H9 (cell line): ENCODE measurements around the gene MYO18B. TPM values are rescaled to one million over a fixed set of nuclear protein-coding genes. Genes with fewer than 3 reads are reported as not detected.

Experiments
- DNase-seq: peaks from one replicate; pipeline ENCODE4 v3.0.0-alpha.2; 2017
- H2AFZ ChIP-seq: one replicate; pipeline ENCODE4 v1.6.1; 2013; ENCODE audit warnings: mild to moderate bottlenecking, low read length, control low read depth, moderate library complexity
- H2AK5ac ChIP-seq: 2 replicates; pipeline ENCODE4 v1.6.1; 2013; ENCODE audit warnings: low read length, control low read depth, mixed read lengths; ENCODE audit not compliant: insufficient read length
- H2BK120ac ChIP-seq: one replicate; pipeline ENCODE4 v1.6.1; 2013; ENCODE audit warnings: low read depth, mild to moderate bottlenecking, low read length, control low read depth, inconsistent platforms; ENCODE audit not compliant: poor library complexity, severe bottlenecking
- H2BK12ac ChIP-seq: 2 replicates; pipeline ENCODE4 v1.6.1; 2013; ENCODE audit warnings: low read length, control low read depth, mixed read lengths, low read depth; ENCODE audit not compliant: insufficient read length
- H2BK15ac ChIP-seq: 2 replicates; pipeline ENCODE4 v1.6.1; 2013; ENCODE audit warnings: low read depth, low read length, control low read depth
- H2BK20ac ChIP-seq: one replicate; pipeline ENCODE4 v1.6.1; 2013; ENCODE audit warnings: low read depth, mild to moderate bottlenecking, low read length, control low read depth, inconsistent platforms; ENCODE audit not compliant: poor library complexity, severe bottlenecking
- H2BK5ac ChIP-seq: 2 replicates; pipeline ENCODE4 v1.6.1; 2013; ENCODE audit warnings: low read length, control low read depth, mixed read lengths; ENCODE audit not compliant: insufficient read length
- H3K14ac ChIP-seq: 2 replicates; pipeline ENCODE4 v1.6.1; 2013; ENCODE audit warnings: low read length, control low read depth; ENCODE audit not compliant: insufficient read depth
- H3K18ac ChIP-seq: 2 replicates; pipeline ENCODE4 v1.6.1; 2013; ENCODE audit warnings: low read depth, mild to moderate bottlenecking, mixed read lengths, low read length, control low read depth; ENCODE audit not compliant: insufficient read length
- H3K23ac ChIP-seq: 2 replicates; pipeline ENCODE4 v1.6.1; 2013; ENCODE audit warnings: low read length, control low read depth, mixed read lengths, low read depth; ENCODE audit not compliant: insufficient read length
- H3K23me2 ChIP-seq: 2 replicates; pipeline ENCODE4 v1.6.1; 2013; ENCODE audit warnings: low read depth, mild to moderate bottlenecking, mixed read lengths, low read length, control low read depth; ENCODE audit not compliant: insufficient read length, poor library complexity, severe bottlenecking
- H3K27ac ChIP-seq: 2 replicates; pipeline ENCODE4 v1.5.1; 2013; ENCODE audit warnings: low read length, control low read depth, mixed read lengths, low read depth; ENCODE audit not compliant: insufficient read length
- H3K27me3 ChIP-seq: 2 replicates; pipeline ENCODE4 v1.6.1; 2013; ENCODE audit warnings: low read length, control low read depth, inconsistent platforms; ENCODE audit not compliant: insufficient read depth
- H3K4ac ChIP-seq: 2 replicates; pipeline ENCODE4 v1.6.1; 2013; ENCODE audit warnings: low read depth, mild to moderate bottlenecking, control low read depth, inconsistent platforms, low read length, moderate library complexity
- H3K4me1 ChIP-seq: 2 replicates; pipeline ENCODE4 v1.6.1; 2013; ENCODE audit warnings: low read length, control low read depth, inconsistent platforms; ENCODE audit not compliant: insufficient read depth
- H3K4me2 ChIP-seq: 2 replicates; pipeline ENCODE4 v1.6.1; 2013; ENCODE audit warnings: low read length, control low read depth, mixed read lengths; ENCODE audit not compliant: insufficient read length, insufficient read depth
- H3K56ac ChIP-seq: 2 replicates; pipeline ENCODE4 v1.6.1; 2013; ENCODE audit warnings: low read depth, mild to moderate bottlenecking, mixed read lengths, low read length, control low read depth; ENCODE audit not compliant: insufficient read length
- H3K79me1 ChIP-seq: 2 replicates; pipeline ENCODE4 v1.6.1; 2013; ENCODE audit warnings: low read depth, mild to moderate bottlenecking, moderate library complexity, low read length, control low read depth, inconsistent platforms; ENCODE audit not compliant: insufficient read depth, poor library complexity, severe bottlenecking
- H3K79me2 ChIP-seq: 2 replicates; pipeline ENCODE4 v1.6.1; 2013; ENCODE audit warnings: low read length, control low read depth, inconsistent platforms; ENCODE audit not compliant: insufficient read depth
- H3K9ac ChIP-seq: 2 replicates; pipeline ENCODE4 v1.6.1; 2013; ENCODE audit warnings: low read length, control low read depth, mixed read lengths; ENCODE audit not compliant: insufficient read length; ENCODE audit errors: extremely low read depth
- H3K9me3 ChIP-seq: one replicate; pipeline ENCODE4 v1.6.1; 2013; ENCODE audit warnings: low read depth, low read length, inconsistent platforms; ENCODE audit not compliant: control insufficient read depth
- H3T11ph ChIP-seq: one replicate; pipeline ENCODE4 v1.6.1; 2013; ENCODE audit warnings: mild to moderate bottlenecking, low read length, control low read depth, inconsistent platforms
- H4K20me1 ChIP-seq: one replicate; pipeline ENCODE4 v1.6.1; 2013; ENCODE audit not compliant: control insufficient read depth, insufficient read length, insufficient read depth
- H4K5ac ChIP-seq: 2 replicates; pipeline ENCODE4 v1.6.1; 2013; ENCODE audit warnings: low read depth, mild to moderate bottlenecking, mixed read lengths, low read length, control low read depth; ENCODE audit not compliant: insufficient read length
- H4K8ac ChIP-seq: replicated peaks from 2 replicates; pipeline ENCODE4 v1.6.1; 2013; ENCODE audit warnings: low read length, control low read depth, mixed read lengths, low read depth; ENCODE audit not compliant: insufficient read length
- H4K91ac ChIP-seq: 2 replicates; pipeline ENCODE4 v1.6.1; 2013; ENCODE audit warnings: low read depth, mild to moderate bottlenecking, moderate library complexity, mixed read lengths, low read length, control low read depth; ENCODE audit not compliant: insufficient read length
- H3K27ac Mint-ChIP-seq, 3 experiments: 2 replicates in 2 of 3; 3 replicates in 1 of 3; pipeline ENCODE4 v1.8.0; 2020 to 2021; ENCODE audit warnings: mixed read lengths in 3 of 3, mild to moderate bottlenecking in 1 of 3, moderate library complexity in 1 of 3
- H3K27me3 Mint-ChIP-seq: 2 replicates; pipeline ENCODE4 v1.8.0; 2021; ENCODE audit warnings: low read depth, mild to moderate bottlenecking, moderate library complexity, mixed read lengths
- H3K36me3 Mint-ChIP-seq, 3 experiments: 2 replicates in 2 of 3; 3 replicates in 1 of 3; pipeline ENCODE4 v1.8.0; 2020 to 2021; ENCODE audit warnings: low read depth in 3 of 3, mixed read lengths in 3 of 3; ENCODE audit not compliant: insufficient read depth in 1 of 3
- H3K4me1 Mint-ChIP-seq, 2 experiments: 2 replicates each; pipeline ENCODE4 v1.8.0; 2020; ENCODE audit warnings: mixed read lengths in 2 of 2
- H3K4me3 Mint-ChIP-seq, 2 experiments: 2 replicates in 1 of 2; 3 replicates in 1 of 2; pipeline ENCODE4 v1.8.0; 2020 to 2021; ENCODE audit warnings: mild to moderate bottlenecking in 2 of 2, mixed read lengths in 2 of 2, moderate library complexity in 1 of 2
- H3K9me3 Mint-ChIP-seq, 2 experiments: 2 replicates in 1 of 2; 3 replicates in 1 of 2; pipeline ENCODE4 v1.8.0; 2020; ENCODE audit warnings: mild to moderate bottlenecking in 2 of 2, mixed read lengths in 2 of 2, moderate library complexity in 1 of 2
- CTCF ChIP-seq: fragments of 200-600 bp; sonication (generic); conservative IDR thresholded peaks from 3 replicates; pipeline ENCODE4 v1.8.0; 2021; ENCODE audit warnings: antibody characterized with exemption, mild to moderate bottlenecking
- WGBS: extraction: QIAGEN DNeasy Blood & Tissue Kit; methylation state at CpG from one replicate; pipeline ENCODE4 v1.1.7; 2013; ENCODE audit warnings: missing lambda C conversion rate, low lambda C conversion rate, mixed read lengths; ENCODE audit not compliant: insufficient read length; ENCODE audit errors: extremely low coverage; 5-methylcytosine and 5-hydroxymethylcytosine counted together
- total RNA-seq: library from RNA; stranded (reverse); gene quantifications from 2 replicates; pipeline ENCODE4 v1.2.1, GENCODE V29; 2021

MYO18B gene
- total RNA-seq, 1 experiment from 2014 or later, result 0.46 TPM

GRCh38 chr22:25845985-25846745, 104.2 kb downstream of the MYO18B start:
- H4K91ac ChIP-seq, result no peak overlapping the region
- Mint-ChIP-seq H3K27ac (no peak overlapping the region), H3K9me3 (no peaks in the 10 kb centered on the region), H3K4me3 (no peak overlapping the region), H3K4me1 (peaks cover 0 to 3% of the 10 kb centered on the region in 2 experiments; a peak in 2 of 4 replicates), H3K27me3 (peaks cover 7% of the 10 kb centered on the region), H3K36me3 (no peaks in the 10 kb centered on the region)
- no peaks in the 10 kb centered on the region for H3K79me1 ChIP-seq
- H2BK20ac ChIP-seq, result no peak overlapping the region
- no peak for TF ChIP-seq CTCF
- H3K23ac ChIP-seq, result no peak overlapping the region
- H3K14ac ChIP-seq, result no peak overlapping the region
- no peak overlapping the region for H2BK5ac ChIP-seq
- H4K5ac ChIP-seq, result no peak overlapping the region
- H2AFZ ChIP-seq, result no peak overlapping the region
- H2BK12ac ChIP-seq, result no peak overlapping the region
- H3K4me2 ChIP-seq, result no peak overlapping the region
- H2BK120ac ChIP-seq, result no peak overlapping the region
- H3T11ph ChIP-seq, result no peak overlapping the region
- H3K56ac ChIP-seq, result no peak overlapping the region
- H3K18ac ChIP-seq, result no peak overlapping the region
- no peak for DNase-seq
- no peak overlapping the region for H2AK5ac ChIP-seq
- no peak overlapping the region for H4K8ac ChIP-seq
- H3K9ac ChIP-seq, result no peak overlapping the region
- H3K27ac ChIP-seq, result no peak overlapping the region
- no peaks in the 10 kb centered on the region for H3K4me1 ChIP-seq
- no CpG with 5 or more reads among the region's 12 CpGs for WGBS
- no peaks in the 10 kb centered on the region for H3K79me2 ChIP-seq
- no peaks in the 10 kb centered on the region for H4K20me1 ChIP-seq
- H3K27me3 ChIP-seq, result no peaks in the 10 kb centered on the region
- no peaks in the 10 kb centered on the region for H3K9me3 ChIP-seq
- no peak overlapping the region for H2BK15ac ChIP-seq
- H3K23me2 ChIP-seq, result no peaks in the 10 kb centered on the region
- H3K4ac ChIP-seq, result no peak overlapping the region
